ENCODE data around the gene NEGR1.

The NEGR1 gene

DNA sequence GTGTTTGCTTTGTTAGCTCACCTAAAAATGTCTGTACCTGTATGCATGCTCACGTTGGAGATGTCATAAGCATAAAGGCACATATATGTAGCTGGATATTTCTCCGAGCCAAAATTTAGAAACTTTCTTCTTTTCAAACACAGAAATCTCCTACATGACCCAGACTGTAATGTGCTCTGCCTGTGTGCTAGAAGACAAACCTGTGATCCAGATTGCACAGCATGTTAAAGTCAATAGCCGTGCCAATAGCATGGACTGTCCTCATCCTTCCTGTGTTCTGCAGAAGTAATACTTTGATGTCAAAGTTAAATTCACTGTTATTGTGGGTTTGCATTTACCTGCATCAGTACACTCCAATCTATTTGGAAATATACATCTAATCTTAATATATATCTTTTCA lies 855.3 kb downstream of the NEGR1 start:
- no peak for DNase-seq

DNA sequence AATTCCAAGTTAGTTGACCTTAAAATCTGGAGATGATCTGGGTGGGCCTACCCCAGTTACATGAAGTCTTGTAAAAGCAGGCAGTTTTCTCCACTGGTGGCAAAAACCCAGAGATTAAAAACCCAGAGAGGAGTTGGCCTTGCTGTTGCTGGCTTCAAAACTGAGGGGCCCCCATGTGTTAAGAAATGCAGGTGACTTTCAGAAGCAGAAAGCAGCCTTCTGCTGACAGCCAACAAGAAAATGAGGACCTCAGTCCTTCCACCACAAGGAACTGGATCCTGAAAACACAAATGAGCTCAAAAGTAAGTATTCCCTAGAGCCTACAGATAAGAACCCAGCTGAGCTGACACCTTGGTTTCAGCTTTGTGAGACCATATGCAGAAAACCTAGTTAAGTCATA lies 857.8 kb downstream of the NEGR1 start:
- no peak for DNase-seq

DNA sequence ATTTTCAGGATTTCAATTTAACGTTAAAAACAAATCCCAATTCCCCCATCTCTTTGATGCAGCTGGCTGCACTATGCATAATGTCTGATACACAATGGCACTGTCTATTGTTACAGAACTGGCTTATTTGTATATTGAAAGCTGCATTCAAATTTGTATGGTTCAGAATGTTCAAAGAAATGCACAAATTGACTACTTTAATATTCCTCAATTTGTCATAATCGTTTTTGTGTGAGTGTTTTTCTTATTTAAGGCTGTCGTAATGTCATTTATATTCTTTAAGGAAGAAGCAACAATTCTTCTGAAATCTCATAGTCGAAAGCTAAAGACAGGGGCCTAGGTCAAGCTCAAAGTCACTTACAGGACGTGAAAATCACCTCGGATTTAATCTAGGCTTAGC lies 860.1 kb downstream of the NEGR1 start:
- no peak for DNase-seq

- DNase-seq, result no peak
Measured at GRCh38 chr1:71417421-71417820, 864.9 kb downstream of the NEGR1 start.

GRCh38 chr1:71414179-71414578 lies 868.2 kb downstream of the NEGR1 start:
- DNase-seq, result no peak

GRCh38 chr1:71413441-71414175 lies 868.7 kb downstream of the NEGR1 start:
- no peak for DNase-seq

GRCh38 chr1:71400050-71400449 lies 882.3 kb downstream of the NEGR1 start:
- no peak for DNase-seq

DNA sequence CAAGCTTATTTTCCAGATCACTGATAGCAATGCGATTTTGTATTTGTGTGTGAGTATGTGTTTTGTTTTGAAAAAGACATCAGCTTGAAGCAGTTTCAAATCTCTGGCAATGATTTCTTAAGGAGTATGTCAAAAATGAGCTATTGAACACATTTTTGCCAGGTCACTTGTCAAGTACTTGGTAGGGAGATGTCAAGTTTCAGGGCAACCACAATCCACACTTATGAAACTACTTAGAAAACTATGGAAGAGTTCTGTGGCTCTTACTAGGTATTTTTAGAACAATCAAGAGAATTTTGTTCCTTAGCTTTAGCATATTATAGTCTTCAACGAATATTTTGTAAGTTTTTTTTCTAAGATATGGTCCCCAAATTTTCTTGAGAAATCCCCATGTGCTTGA lies 882.7 kb downstream of the NEGR1 start:
- no peak for DNase-seq

- no peak for DNase-seq
Measured at GRCh38 chr1:71393301-71393700, 889.0 kb downstream of the NEGR1 start.

GRCh38 chr1:71390518-71390917 lies 891.8 kb downstream of the NEGR1 start:
- no peak for DNase-seq

- no peak for DNase-seq
Measured at GRCh38 chr1:71377886-71378285, 904.5 kb downstream of the NEGR1 start.

DNA sequence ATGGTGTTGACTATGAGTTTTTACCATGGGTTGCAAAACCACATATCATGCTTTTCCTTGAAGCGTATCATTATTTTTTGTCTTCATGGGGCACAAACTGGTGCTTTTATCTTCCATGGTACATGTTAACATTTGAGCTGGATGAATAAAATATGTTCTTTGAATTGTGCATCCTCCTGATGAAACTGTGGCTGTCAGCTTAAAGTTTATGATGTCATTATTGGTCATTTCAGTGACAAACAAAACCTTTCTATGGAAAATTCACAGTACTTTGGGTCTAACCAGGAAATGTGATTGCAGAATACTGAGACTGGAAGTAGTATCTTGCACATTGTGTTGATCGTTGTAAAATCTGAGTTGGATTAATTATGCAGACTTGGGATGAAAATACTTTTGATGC lies 909.8 kb downstream of the NEGR1 start:
- DNase-seq, result no peak

GRCh38 chr1:71371581-71371980 lies 910.8 kb downstream of the NEGR1 start:
- DNase-seq, result no peak

- DNase-seq, result no peak
Measured at GRCh38 chr1:71364236-71364635, 918.1 kb downstream of the NEGR1 start.

DNA sequence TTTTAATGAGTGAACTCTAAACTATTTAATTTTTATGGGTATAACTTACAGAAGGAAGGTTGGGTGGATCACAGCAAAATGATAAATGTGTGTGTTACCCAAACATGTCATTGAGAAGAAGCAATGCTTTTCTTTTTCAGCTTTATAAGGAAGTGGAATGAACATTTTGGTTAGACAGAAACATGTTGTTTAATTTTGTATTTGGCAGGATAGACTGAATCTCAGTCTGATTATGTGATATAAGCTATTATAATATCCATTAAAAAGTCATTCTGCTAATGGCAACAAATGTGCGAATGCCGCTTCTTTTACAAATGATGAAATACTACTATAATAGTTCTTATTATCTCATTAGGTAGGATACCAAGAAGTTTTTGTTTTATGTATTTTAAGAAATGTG lies 919.6 kb downstream of the NEGR1 start:
- no peak for DNase-seq

DNA sequence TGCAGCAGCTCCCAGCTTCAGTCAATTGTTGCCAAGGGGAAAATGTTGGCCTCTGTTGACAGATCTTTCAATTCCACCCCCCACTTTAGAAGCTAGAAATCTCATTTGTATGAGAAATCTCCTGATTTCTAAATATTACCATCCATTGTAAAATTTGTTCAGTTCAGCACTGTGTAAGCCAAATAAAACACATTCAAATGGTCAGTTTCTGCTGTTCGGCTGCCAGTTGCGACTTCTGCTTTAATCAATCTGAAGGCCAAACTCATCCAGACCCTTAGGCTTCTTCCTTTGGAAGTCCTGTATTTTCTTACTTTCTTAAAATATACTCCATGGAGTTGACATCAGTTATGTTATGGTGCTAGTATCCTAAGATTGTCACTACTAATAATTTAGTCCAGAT lies 920.3 kb downstream of the NEGR1 start:
- DNase-seq, result no peak

DNA sequence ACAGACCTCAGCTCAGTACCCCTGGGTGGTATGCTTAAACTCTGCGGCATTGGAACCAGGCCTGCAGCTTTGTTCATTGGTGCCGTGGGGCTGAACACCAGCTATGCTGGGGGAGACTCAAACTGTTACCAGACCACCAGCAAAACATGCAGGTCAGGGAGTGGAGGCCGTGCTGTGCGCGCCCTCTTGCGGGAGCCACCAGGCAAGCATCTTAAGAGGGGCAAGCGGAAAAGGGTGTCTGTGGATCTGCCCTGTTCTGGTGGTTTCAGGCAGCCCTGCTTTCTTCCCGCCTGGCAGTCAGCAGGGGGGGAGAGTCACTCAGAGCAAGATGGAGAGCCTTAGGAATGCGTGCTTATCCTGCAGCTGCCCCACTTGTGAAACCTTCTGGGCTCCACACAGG lies 924.6 kb downstream of the NEGR1 start:
- no peak for DNase-seq

- DNase-seq, result no peak
Measured at GRCh38 chr1:71351438-71351837, 930.9 kb downstream of the NEGR1 start.

GRCh38 chr1:71350805-71351204 lies 931.5 kb downstream of the NEGR1 start:
- DNase-seq, result no peak

GRCh38 chr1:71350330-71350729 lies 932.0 kb downstream of the NEGR1 start:
- no peak for DNase-seq
